NCI-H1417 (cell line): ENCODE data around the gene FHOD1.

Source experiments
- DNase-seq, 3 experiments: peaks; one replicate each; lab custom pipeline; 2025; lab: John Stamatoyannopoulos, UW

The FHOD1 gene

DNA sequence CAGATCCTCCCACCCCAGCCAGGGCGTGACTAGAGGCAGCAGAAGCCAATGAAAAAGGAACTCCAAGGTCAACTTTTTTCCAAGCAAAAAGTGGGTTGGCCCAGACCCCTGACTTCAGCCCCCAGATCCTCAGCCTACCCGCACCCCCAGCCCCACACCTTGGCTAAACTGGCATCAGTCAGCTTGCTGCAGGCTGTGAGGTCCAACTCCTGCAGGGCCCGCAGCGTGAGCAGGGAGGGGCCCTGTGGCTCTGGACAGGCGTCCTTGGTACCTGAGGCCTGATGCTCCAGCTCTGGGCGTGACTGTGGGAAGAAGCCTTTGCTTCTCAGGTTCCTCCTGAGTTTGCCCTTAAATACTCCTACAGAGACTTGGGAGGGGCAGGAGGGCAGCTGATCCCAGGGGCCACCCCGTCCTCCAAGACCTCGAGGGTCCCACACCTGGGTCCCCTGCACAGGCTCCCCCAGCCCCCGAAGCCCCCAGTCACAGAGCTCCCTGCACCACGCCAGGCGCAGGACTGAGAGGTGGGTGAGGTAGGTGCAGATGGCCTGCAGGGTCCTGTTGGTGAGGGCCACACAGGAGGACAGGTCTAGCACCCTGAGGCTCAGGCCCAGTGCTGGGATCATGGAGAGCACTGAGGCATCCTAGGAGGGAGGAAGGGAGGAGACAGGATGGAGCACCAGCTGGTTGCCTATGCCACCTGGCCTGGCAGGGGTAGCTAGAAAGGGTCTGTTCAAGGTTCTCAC, 39.0 kb downstream of the FHOD1 start:
- DNase-seq = no peak

DNA sequence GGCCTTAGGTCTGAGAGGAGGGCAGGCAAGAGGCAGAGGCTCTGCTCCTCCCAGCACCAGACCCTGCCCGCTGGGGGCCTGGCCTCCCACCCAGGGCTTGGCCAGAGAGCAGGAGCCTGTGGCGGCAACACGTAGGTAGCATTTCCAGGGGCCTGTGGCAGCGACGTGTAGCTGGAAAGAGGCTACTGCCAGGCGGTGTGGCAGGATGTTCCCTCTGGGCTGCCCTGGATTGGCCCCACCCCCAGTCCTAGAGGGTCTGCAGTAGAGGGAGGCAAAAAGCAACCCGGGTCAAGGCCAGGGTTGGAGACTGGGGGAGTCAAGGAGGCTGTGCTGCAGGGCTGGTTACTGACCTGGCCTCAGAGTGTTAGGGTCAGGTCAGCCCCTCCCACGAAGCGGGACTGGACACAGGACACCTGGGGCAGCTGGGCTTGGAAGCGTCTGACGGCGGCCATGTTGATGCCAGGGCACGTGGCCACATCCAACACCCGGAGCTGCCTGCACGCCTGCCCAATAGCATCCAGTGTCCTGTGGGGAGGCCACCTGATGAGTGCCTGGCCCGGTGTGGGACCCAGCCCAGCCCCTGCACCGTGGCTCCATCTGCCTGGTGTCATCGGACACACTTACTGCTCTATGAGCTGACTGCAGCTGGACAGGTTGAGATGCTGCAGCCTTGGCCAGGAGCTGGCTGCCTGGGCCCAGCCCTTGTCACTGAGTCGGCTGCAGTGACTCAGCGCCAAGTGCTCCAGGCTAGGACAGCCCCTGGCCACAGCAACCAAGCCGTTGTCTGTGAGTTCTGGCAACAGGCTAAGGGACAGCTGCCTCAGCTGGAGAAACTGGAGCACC, 39.8 kb downstream of the FHOD1 start:
- no peak for DNase-seq

DNA sequence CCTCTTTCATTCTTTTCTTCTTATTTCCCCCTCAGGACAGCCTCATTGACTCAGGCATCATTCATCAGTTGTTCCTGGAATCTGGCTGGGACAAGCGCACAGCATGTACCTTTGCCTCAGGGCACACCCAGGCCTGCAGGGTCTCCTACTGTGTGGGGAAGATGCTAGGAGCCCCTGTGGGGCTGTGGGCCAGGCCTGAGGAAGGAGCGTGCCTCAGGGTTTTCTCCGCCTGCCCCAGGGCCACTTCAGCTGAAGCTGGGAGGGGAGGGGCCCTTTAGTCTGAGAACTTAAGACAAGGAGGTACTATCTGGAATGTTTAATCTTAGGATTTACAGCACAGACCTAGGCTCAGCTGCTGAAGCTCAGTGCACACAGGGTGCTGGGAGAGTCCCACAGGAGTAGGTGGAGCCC, 40.4 kb downstream of the FHOD1 start:
- no peak for DNase-seq

DNA sequence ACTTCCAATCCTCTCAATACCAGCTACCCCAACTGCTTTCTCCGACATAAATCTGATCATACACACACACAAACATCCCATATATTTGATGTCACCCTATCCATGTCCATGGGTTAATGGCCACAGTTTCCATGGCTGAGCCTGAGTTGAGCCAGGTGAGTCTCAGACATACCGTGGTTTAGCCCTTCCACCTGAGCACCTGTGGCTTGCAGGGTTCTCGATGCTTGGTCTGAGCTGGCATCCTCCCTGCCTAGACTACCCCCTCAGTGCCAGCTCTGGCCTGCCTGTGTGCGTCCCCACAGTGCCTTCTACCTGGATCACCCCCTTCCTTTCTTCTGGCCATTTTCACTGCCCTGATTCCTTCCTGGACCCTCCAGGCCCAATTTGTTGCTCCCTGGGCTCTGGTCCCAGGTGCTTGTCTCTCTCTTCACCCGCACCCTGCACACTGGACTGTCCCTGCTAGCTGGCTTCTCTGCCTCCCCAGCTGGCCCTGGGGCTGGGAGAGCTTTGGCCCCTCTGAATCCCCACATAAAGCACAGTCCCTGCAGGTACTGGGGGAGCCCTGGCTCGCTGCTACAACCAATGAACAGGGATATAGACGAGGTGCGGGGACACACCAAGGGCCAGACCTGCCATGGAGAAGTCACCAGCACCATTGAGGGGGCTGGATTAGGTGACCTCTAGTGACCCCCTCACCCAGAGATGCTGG, 41.0 kb downstream of the FHOD1 start:
- DNase-seq = no peak

DNA sequence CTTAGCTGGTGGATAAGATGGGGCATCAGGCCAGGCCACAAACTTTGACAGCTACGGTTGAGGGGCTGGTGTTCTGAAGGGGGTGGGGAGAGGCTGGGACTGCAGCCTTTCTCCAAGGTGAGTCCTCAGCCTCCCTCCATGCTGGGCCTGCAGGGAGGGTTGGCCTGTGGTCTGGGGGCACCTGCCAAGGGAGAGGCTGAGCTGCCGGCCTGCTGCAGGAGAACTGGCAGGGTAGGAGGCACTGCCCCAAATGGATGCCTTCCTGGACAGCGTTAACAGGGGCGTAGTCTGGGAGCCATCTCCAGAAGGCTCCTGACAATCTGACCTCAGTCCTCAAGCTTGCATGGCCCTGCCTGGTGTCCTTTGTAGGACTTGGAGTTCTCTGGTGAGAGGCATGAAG, 43.2 kb downstream of the FHOD1 start:
- DNase-seq = no peak

DNA sequence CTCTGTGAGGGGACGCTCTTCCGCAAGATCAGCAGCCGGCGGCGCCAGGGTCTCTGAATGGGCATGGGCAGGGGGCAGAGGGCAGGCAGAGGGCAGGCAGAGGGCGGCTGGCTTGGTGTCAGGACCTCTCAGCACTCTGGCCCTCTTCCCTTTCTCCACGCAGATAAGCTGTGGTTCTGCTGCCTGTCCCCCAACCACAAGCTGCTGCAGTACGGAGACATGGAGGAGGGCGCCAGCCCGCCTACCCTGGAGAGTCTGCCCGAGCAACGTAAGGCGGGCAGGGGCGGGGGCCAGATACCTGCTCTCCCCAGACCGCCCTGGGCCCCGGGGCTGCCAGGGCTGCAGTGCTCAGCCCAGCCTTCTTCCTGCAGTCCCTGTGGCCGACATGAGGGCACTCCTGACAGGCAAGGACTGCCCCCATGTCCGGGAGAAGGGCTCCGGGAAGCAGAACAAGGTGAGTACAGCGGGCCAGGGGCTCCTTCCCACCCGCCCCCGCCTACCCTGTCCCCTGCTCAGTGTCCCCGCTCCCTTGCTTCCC, 44.3 kb downstream of the FHOD1 start:
- DNase-seq = no peak

DNA sequence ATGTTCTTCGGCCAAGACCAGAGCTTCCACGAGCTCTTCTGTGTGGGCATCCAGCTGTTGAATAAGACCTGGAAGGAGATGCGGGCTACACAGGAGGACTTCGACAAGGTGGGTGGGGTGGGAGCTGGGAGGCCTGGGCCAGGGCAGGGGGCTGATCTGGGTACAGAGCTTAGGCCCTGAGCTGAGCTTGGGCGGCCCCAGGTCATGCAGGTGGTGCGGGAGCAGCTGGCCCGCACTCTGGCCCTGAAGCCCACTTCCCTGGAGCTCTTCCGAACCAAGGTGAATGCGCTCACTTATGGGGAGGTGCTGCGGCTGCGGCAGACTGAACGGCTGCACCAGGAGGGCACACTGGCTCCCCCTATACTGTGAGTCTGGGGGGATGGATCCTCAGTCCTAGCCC, 44.9 kb downstream of the FHOD1 start:
- DNase-seq = no peak

DNA sequence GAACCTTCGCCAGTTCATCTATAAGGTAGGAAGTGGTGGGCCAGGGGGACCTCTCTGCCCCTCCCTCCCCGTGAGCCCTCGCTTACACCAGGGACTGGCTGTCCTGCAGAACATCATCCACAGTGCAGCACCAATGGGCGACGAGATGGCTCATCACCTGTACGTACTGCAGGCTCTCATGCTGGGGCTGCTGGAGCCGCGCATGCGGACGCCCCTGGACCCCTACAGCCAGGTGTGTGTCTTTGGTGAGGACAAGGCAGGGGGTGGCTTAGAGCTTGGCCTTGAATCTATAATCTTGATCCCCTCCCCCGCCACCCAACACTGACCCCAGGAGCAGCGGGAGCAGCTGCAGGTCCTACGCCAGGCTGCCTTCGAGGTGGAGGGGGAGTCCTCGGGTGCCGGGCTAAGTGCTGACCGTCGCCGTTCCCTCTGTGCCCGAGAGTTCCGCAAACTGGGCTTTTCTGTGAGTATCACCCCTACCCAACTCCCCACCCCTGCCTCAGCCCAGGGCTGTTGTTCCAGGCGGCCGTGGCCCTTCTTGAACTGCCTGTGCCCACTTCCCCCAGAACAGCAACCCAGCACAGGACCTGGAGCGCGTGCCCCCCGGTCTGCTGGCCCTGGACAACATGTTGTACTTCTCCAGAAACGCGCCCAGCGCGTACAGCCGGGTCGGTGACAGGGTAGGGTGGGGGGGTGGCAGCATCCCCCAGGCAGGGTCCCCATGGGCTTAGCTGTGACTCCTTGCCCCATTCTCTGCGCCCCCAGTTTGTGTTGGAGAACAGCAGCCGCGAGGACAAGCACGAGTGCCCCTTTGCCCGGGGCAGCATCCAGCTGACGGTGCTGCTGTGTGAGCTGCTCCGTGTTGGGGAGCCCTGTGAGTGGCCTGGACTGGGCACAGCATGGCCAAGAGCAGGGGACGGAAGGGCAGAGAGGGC, 45.6 kb downstream of the FHOD1 start:
- no peak for DNase-seq

DNA sequence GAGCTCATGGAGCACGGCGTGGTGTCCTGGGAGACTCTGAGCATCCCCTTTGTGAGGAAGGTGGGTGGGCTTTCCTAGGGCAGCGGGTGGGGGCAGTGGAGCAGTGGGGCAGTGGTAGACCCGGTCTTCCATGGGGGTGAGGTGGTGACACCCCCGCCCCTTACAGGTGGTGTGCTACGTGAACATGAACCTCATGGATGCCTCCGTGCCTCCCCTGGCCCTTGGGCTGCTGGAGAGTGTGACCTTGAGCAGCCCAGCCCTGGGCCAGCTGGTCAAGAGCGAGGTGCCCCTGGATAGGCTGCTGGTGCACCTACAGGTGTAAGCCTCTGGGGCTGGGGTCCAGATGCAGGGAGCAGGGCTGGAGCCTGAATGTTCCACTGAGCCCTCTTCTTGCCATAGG, 46.8 kb downstream of the FHOD1 start:
- DNase-seq = no peak

DNA sequence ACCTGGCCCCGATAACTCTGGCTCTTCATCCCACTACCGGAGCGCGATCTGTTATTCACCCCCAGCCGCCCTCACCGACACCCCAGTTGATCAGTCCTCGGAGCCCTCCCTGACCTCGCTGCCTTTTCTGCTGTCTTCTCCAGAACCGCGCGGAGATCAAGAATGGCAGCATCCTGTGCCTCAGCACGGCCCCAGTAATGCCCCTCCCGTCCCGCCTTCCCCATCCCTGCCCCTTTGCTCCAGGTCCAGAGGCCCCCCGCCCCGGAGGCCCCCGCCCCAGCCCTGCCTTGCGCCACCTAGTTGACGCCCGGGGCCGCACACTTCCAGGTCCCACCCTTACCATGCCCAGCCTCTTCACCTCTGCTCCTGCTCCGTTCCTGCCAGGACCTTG, 47.5 kb downstream of the FHOD1 start:
- no peak for DNase-seq

DNA sequence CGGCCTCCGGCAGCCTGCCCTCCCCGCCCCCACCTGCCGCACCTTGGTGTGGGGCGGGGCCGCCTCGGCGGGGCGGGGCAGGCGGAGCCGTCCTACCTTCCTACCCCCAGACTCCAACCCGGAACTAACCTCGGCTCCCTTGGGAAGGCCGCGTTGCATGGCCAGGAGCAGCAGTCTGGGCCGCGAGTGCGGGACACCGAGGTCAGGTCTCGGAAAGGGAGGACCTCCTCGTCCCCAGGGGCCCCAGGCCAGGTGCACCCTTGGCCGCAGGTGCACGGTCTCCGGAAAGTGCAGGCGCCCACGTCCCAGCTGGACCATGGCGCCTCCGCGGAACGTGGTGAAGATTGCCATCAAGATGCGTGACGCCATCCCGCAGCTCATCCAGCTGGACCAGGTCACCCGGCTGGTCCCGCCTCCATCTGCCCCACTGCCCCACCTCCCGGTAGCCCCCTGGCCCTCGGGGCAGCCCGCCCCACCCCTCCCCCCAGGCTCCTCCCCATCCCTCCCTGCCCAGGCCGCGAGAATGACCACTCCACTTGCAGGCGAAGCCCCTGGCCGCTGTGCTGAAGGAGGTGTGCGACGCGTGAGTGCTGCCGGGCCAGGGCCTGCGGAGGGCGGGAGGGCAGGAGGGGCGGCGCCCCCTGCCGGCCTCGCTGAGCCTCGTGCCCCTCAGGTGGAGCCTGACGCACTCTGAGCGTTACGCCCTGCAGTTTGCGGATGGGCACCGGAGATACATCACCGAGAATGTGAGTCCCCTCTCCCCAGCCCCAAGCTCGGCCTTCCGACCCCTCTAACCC, 48.1 kb downstream of the FHOD1 start, which contains the start of gene ELMO3:
TSS of gene ELMO3 (plus strand) at position 121 of the 797 bp plus-strand sequence. CDS start at position 317, 196 bp downstream.
- peak; percentile 16 to 39 (median 18) for DNase-seq

DNA sequence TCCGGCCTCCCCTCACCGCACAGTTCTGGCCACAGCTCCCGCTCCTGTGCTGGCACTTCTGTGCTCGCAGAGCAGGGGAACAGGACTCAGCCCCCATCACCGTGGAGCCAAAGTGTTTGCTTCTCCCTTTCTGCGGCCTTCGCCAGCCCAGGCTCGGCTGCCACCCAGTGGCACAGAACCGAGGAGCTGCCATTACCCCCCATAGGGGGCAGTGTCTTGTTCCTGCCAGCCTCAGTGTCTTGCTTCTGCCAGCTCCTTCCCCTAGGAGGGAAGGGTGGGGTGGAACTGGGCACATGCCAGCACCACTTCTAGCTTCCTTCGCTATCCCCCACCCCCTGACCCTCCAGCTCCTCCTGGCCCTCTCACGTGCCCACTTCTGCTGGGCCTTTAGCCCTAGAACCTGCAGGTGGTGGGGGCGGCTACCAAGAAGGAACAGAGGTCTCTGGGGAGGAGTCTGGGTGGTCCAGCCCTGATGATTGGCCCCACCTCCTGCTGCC, 49.0 kb downstream of the FHOD1 start:
- peak in 2 of 3 experiments; percentile 12 to 33 for DNase-seq

DNA sequence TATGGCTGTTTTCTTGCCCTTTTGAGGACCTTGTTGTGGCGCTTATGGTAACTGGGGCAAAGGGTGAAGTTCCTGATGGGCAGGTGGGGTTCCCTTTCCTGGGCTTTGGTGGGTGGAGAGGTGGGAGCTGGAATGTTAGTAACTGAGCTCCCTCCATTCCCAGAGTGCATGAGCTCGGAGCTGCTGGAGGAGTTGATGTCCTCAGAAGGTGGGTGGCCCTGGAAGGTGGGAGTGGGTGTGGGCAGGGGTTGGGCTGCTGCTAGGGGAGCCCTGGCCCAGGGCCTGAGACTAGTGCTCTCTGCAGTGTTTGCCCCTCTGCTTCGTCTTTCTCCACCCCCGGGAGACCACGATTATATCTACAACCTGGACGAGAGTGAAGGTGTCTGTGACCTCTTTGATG, 49.6 kb downstream of the FHOD1 start:
- no peak for DNase-seq

DNA sequence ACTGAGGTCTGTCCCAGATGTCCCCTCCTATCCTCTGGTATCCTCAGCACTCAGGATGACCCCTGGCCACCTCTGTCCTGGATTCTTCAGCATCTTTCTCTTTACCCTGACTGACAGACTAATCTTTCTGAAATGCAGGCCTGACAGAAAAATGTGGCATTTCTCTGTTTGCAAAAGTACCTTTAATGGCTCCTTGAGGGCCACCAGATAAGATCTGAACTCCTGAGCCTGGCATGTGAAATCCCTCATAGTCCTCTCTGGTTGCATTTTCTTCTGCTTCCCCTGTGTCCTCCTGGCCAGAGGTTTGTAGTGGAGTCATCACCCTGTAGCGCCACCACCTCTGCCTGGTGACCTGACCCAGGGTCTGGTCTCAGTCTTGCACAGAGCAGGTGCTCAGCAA, 50.4 kb downstream of the FHOD1 start:
- no peak for DNase-seq

DNA sequence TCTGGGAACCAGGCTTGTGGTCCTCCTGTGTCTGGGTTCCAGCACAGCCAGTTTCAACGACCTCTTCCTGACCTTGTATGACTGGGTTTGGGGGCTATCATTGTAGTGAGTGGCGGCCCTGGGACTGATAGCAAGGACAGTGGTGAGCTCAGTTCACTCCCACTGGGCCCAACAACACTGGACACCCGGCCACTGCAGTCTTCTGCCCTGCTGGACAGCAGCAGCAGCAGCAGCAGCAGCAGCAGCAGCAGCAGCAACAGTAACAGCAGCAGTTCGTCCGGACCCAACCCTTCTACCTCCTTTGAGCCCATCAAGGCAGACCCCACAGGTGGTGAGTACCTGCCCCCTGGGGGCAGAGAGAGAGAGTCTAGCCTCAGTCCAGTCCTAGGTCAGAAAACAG, 51.6 kb downstream of the FHOD1 start:
- no peak for DNase-seq

DNA sequence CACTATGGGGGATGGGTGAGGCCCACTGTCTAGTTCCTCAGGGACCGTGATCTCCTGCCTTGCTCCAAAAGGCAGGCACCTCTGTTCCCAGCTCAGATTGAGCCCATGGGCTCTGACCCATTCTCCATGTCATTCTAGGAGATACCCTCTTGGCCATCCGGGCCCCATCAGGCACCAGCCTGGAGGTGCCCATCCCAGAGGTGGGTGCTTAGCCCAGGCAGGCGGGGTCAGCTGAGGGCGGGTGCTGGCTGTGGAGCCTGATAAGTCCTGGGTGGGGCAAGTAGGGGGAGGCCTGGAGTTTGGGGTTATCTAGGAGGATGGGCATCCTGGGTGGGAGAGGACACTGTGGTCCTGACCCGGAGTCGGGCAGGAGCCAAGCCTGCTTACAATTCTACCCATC, 53.0 kb downstream of the FHOD1 start:
- DNase-seq = no peak

DNA sequence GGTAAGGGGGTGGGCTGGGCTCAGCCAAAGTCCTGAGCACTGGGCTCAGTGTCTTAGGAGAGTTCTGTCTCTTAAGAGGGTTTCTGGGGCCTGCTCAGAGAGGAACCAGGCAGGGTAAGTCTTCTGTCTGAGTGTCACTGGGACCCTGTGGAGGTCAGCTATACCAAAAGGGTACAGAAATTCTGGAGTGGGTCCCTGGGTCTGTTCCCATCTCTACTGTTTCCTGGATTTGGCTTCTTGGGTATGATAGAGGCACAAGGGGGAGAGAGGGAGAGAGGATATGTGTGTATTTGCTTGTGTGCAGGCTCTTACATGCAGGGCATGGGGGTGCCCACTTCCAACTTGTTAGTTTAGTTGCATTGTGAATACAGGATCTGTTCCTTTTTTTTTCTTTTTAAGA, 53.7 kb downstream of the FHOD1 start:
- DNase-seq = no peak

DNA sequence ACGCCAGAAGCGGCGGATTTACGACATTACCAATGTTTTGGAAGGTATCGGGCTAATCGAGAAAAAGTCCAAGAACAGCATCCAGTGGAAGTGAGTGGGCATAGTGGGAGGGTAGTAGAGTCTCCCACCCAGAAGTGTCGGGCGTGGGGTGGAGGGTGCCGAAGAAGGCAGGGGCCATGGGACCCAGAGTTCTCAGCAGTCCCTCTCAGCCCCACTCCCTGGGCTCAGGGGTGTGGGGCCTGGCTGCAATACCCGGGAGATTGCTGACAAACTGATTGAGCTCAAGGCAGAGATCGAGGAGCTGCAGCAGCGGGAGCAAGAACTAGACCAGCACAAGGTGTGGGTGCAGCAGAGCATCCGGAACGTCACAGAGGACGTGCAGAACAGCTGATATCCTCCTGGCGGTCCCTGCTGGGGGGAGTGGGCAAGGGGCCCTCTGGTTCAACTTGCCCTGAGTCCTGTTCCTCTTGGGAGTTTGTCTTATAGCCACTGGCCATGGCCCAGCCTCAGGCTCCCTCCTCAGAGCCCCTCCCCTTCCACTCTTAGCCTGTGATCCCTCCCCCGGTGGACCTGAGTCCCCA, 54.4 kb downstream of the FHOD1 start:
- DNase-seq = no peak

DNA sequence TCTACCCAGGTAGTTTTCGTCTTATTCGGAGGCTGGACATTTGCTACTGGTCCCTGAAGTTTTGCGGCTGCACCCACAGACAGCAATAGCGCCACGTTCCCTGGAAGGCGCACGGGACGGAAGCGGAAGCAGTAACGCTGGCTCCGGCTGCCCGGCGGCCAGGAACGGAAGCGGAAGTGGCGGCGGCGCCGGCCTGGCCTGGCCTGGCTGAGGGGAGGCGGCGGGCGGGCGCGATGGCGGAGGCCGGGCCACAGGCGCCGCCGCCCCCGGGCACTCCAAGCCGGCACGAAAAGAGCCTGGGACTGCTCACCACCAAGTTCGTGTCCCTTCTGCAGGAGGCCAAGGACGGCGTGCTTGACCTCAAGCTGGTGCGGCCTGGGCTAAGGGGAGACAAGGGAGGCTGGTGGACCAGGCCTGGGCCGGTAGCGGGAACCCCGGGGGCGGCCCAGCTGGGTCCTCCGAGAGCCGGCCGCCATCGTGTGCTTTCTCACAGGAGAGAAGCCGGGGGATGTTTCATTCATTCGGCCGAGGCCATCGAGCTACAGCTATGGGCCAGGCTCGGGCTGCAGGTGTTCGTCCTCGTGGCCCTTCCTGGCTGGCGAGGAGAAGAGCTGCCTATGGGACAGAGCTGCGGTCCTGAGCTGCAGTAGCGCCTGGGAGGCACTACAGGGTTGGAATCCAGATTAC, 55.1 kb downstream of the FHOD1 start, which contains the start of gene E2F4:
TSS of gene E2F4 (plus strand) at position 161 of the 687 bp plus-strand sequence. CDS start at position 234, 73 bp downstream.
- DNase-seq = peak; percentile 77 to 88 (median 79)
